ENCODE results near the gene SLC6A9.

The SLC6A9 gene

GRCh38 chr1:44014365-44015104 lies 16.7 kb downstream of the SLC6A9 start:
- no peak for DNase-seq
- in situ Hi-C loops (cut with HindIII; ENCODE audit: low pct_ligation_motif_present, low pct_unique_long_range_greater_than_20kb, low sequenced_read_pairs) = no loop called here

GRCh38 chr1:44013949-44014348 lies 17.3 kb downstream of the SLC6A9 start:
- no peak for DNase-seq
- in situ Hi-C loops (cut with HindIII; ENCODE audit: low pct_ligation_motif_present, low pct_unique_long_range_greater_than_20kb, low sequenced_read_pairs) = no loop called here

- in situ Hi-C loops (cut with HindIII; ENCODE audit: low pct_ligation_motif_present, low pct_unique_long_range_greater_than_20kb, low sequenced_read_pairs) = no loop called here
- DNase-seq = no peak
Observed at GRCh38 chr1:44012941-44013609, 18.2 kb downstream of the SLC6A9 start.

- no peak for DNase-seq
- in situ Hi-C loops (cut with HindIII; ENCODE audit: low pct_ligation_motif_present, low pct_unique_long_range_greater_than_20kb, low sequenced_read_pairs) = no loop called here
Observed at GRCh38 chr1:44012404-44012803, 18.9 kb downstream of the SLC6A9 start.

- DNase-seq = no peak
- in situ Hi-C loops (cut with HindIII; ENCODE audit: low pct_ligation_motif_present, low pct_unique_long_range_greater_than_20kb, low sequenced_read_pairs) = no loop called here
Observed at GRCh38 chr1:44010935-44011471, 20.3 kb downstream of the SLC6A9 start.

GRCh38 chr1:44008259-44008658 lies 23.0 kb downstream of the SLC6A9 start:
- DNase-seq = no peak
- in situ Hi-C loops (cut with HindIII; ENCODE audit: low pct_ligation_motif_present, low pct_unique_long_range_greater_than_20kb, low sequenced_read_pairs) = no loop called here

- in situ Hi-C loops (cut with HindIII; ENCODE audit: low pct_ligation_motif_present, low pct_unique_long_range_greater_than_20kb, low sequenced_read_pairs) = no loop called here
- DNase-seq = no peak
Observed at GRCh38 chr1:44002606-44003157, 28.6 kb downstream of the SLC6A9 start.

GRCh38 chr1:44002165-44002564 lies 29.1 kb downstream of the SLC6A9 start:
- no peak for DNase-seq
- in situ Hi-C loops (cut with HindIII; ENCODE audit: low pct_ligation_motif_present, low pct_unique_long_range_greater_than_20kb, low sequenced_read_pairs) = no loop called here

- in situ Hi-C loops (cut with HindIII; ENCODE audit: low pct_ligation_motif_present, low pct_unique_long_range_greater_than_20kb, low sequenced_read_pairs) = no loop called here
- no peak for DNase-seq
Observed at GRCh38 chr1:44000122-44000665, 31.1 kb downstream of the SLC6A9 start.

- in situ Hi-C loops (cut with HindIII; ENCODE audit: low pct_ligation_motif_present, low pct_unique_long_range_greater_than_20kb, low sequenced_read_pairs) = no loop called here
- DNase-seq = no peak
Observed at GRCh38 chr1:43999455-43999854, 31.8 kb downstream of the SLC6A9 start.

- in situ Hi-C loops (cut with HindIII; ENCODE audit: low pct_ligation_motif_present, low pct_unique_long_range_greater_than_20kb, low sequenced_read_pairs) = no loop called here
- no peak for DNase-seq
Observed at GRCh38 chr1:43998000-43998378, 33.3 kb downstream of the SLC6A9 start.

- in situ Hi-C loops (cut with HindIII; ENCODE audit: low pct_ligation_motif_present, low pct_unique_long_range_greater_than_20kb, low sequenced_read_pairs) = no loop called here
Observed at GRCh38 chr1:43997295-43997999, 33.8 kb downstream of the SLC6A9 start.

GRCh38 chr1:43996733-43997115 lies 34.5 kb downstream of the SLC6A9 start:
- no peak for DNase-seq
- in situ Hi-C loops (cut with HindIII; ENCODE audit: low pct_ligation_motif_present, low pct_unique_long_range_greater_than_20kb, low sequenced_read_pairs) = no loop called here

More at GRCh38 chr1:43997295-43997999, 33.8 kb downstream of the SLC6A9 start:
- no peak for DNase-seq

GRCh38 chr1:43995984-43996732 lies 35.1 kb downstream of the SLC6A9 start:
- in situ Hi-C loops (cut with HindIII; ENCODE audit: low pct_ligation_motif_present, low pct_unique_long_range_greater_than_20kb, low sequenced_read_pairs) = no loop called here
- DNase-seq = no peak

- in situ Hi-C loops (cut with HindIII; ENCODE audit: low pct_ligation_motif_present, low pct_unique_long_range_greater_than_20kb, low sequenced_read_pairs) = no loop called here
- DNase-seq = peak; percentile 36
Observed at GRCh38 chr1:43994794-43995790, 36.2 kb downstream of the SLC6A9 start.

- DNase-seq = no peak
- in situ Hi-C loops (cut with HindIII; ENCODE audit: low pct_ligation_motif_present, low pct_unique_long_range_greater_than_20kb, low sequenced_read_pairs) = no loop called here
Observed at GRCh38 chr1:43994071-43994470, 37.2 kb downstream of the SLC6A9 start.
